A673 (cell line): ENCODE data around the gene NANOG.
"Not testable (repeated sequence)": the region's sequence is repeated elsewhere in the genome, so short reads cannot be mapped to it uniquely, and the experiment has no call there.

Source experiments
- CTCF ChIP-seq: fragments of 300-800, 200-600 bp; sonication (generic); conservative IDR thresholded peaks from 2 replicates; pipeline ENCODE4 v1.5.1; 2017; ENCODE audit warnings: low read depth, mild to moderate bottlenecking, antibody characterized with exemption, low read length, moderate library complexity, mixed read lengths
- EZH2 ChIP-seq: fragments of 200-600 bp; sonication (generic); IDR thresholded peaks from 2 replicates; pipeline ENCODE4 v1.6.1; 2017; ENCODE audit warnings: borderline replicate concordance, low read depth, mild to moderate bottlenecking, mixed read lengths, antibody characterized with exemption, low read length; ENCODE audit not compliant: poor library complexity, severe bottlenecking

- not testable (repeated sequence) for TF ChIP-seq EZH2, CTCF
Observed at GRCh38 chr12:7839848-7840247, 50.6 kb downstream of the NANOG start.
